A549 (cell line): ENCODE results near the gene ATP5PF. TPM values are rescaled to one million over a fixed set of nuclear protein-coding genes. Genes with fewer than 3 reads are reported as not detected.

Experiments used
- ATAC-seq, 2 experiments: fragments of 200-7000 bp in 1 of 2; fragments of >200 bp in 1 of 2; cut with Nextera tagmentation in 1 of 2; cut with Tn5 transposase in 1 of 2; 3 replicates each; pipeline versions ENCODE4 v1.8.0 to v1.9.1; 2018 to 2020; ENCODE audit warnings: mild to moderate bottlenecking in 1 of 2, moderate library complexity in 1 of 2
- CTCF ChIA-PET: fragments of 300-600 bp; sonication (Branson Sonifier 250); formaldehyde crosslinking; extraction: SDS; loops from one replicate; lab custom pipeline; 2021; ENCODE audit warnings: antibody characterized with exemption, inconsistent platforms; lab: Yijun Ruan, JAX
- POLR2A ChIA-PET: fragments of 350-600 bp; formaldehyde crosslinking; extraction: SDS; loops from one replicate; lab custom pipeline; 2021; ENCODE audit warnings: antibody characterized with exemption, inconsistent platforms; lab: Yijun Ruan, JAX
- DNase-seq, 2 experiments: peaks; one replicate each; pipeline versions ENCODE4 v3.0.0 to v3.0.0-alpha.2; 2011 to 2016; ENCODE audit warnings: low read depth in 1 of 2, low spot score in 1 of 2
- FAIRE-seq: peaks from 2 replicates; lab custom pipeline; 2011; peaks lifted over from hg19 to GRCh38; lab: Jason Lieb, UNC
- H3K27ac ChIP-seq, 2 experiments: fragments of >200 bp; sonication (Bioruptor Twin); formaldehyde crosslinking; 3 replicates each; pipeline ENCODE4 v1.5.1; 2016 to 2017
- H3K4me1 ChIP-seq: fragments of >200 bp; sonication (Bioruptor Twin); formaldehyde crosslinking; 3 replicates; pipeline ENCODE4 v1.6.1; 2016
- H3K4me2 ChIP-seq: fragments of >200 bp; sonication (Bioruptor Twin); formaldehyde crosslinking; 3 replicates; pipeline ENCODE4 v1.6.1; 2016
- H3K4me3 ChIP-seq: fragments of >200 bp; sonication (Bioruptor Twin); formaldehyde crosslinking; 3 replicates; pipeline ENCODE4 v1.5.1; 2016
- H3K9me3 ChIP-seq: fragments of >200 bp; sonication (Bioruptor Twin); formaldehyde crosslinking; 3 replicates; pipeline ENCODE4 v1.6.1; 2016
- ATOH8 ChIP-seq: fragments of 250-450 bp; sonication (Bioruptor Pico); IDR thresholded peaks from 2 replicates; pipeline ENCODE4 v1.5.0; 2020; ENCODE audit warnings: low read depth, mild to moderate bottlenecking, moderate library complexity
- CBX8 ChIP-seq: fragments of 200-600 bp; sonication (generic); IDR thresholded peaks from 2 replicates; pipeline ENCODE4 v1.6.1; 2016
- CEBPB ChIP-seq, 2 experiments: fragments of >200 bp in 1 of 2; sonication (Bioruptor Twin) in 1 of 2; formaldehyde crosslinking in 1 of 2; IDR thresholded peaks; 2 replicates each; pipeline ENCODE4 v1.6.1; 2012 to 2016
- CHD4 ChIP-seq: fragments of 200-600 bp; sonication (generic); IDR thresholded peaks from 2 replicates; pipeline ENCODE4 v1.6.1; 2016; ENCODE audit warnings: antibody characterized with exemption, mild to moderate bottlenecking, borderline replicate concordance
- EHMT2 ChIP-seq: fragments of 200-600 bp; sonication (generic); IDR thresholded peaks from 2 replicates; pipeline ENCODE4 v1.6.1; 2016; ENCODE audit warnings: antibody characterized with exemption, low read depth, mild to moderate bottlenecking, moderate library complexity
- EP300 ChIP-seq, 2 experiments: fragments of >200 bp; sonication (Bioruptor Twin); formaldehyde crosslinking; IDR thresholded peaks; 2 replicates in 1 of 2; 3 replicates in 1 of 2; pipeline ENCODE4 v1.6.1; 2016 to 2017
- FOSL2 ChIP-seq, 2 experiments: fragments of 450-650 bp in 1 of 2; fragments of >200 bp in 1 of 2; sonication (Bioruptor Twin) in 1 of 2; formaldehyde crosslinking; IDR thresholded peaks; 2 replicates each; pipeline versions ENCODE4 v1.5.0 to v1.6.1; 2016 to 2020; ENCODE audit warnings: mild to moderate bottlenecking in 1 of 2, moderate library complexity in 1 of 2
- FOXS1 ChIP-seq: fragments of 250-450 bp; sonication (Bioruptor Pico); IDR thresholded peaks from 2 replicates; pipeline ENCODE4 v1.5.0; 2020; ENCODE audit warnings: mild to moderate bottlenecking, moderate library complexity
- JUN ChIP-seq, 2 experiments: fragments of >200 bp; sonication (Bioruptor Twin); formaldehyde crosslinking; IDR thresholded peaks; 2 replicates in 1 of 2; 3 replicates in 1 of 2; pipeline ENCODE4 v1.6.1; 2016 to 2017
- KDM1A ChIP-seq: fragments of 200-600 bp; sonication (generic); IDR thresholded peaks from 2 replicates; pipeline ENCODE4 v1.6.1; 2016; ENCODE audit warnings: low read depth, mild to moderate bottlenecking
- KDM5A ChIP-seq: fragments of 200-600 bp; sonication (generic); IDR thresholded peaks from 2 replicates; pipeline ENCODE4 v1.6.1; 2016; ENCODE audit warnings: antibody characterized with exemption, mild to moderate bottlenecking
- MAZ ChIP-seq: fragments of 150-350 bp; IDR thresholded peaks from 2 replicates; pipeline ENCODE4 v1.6.1; 2014; ENCODE audit warnings: antibody characterized with exemption, low read depth, low read length, borderline replicate concordance
- NPAS2 ChIP-seq: fragments of 250-450 bp; sonication (Bioruptor Pico); IDR thresholded peaks from 2 replicates; pipeline ENCODE4 v1.8.0; 2022; ENCODE audit warnings: mild to moderate bottlenecking, moderate library complexity, borderline replicate concordance
- POLR2A ChIP-seq: IDR thresholded peaks from 2 replicates; pipeline ENCODE4 v1.6.1; 2012; ENCODE audit warnings: mild to moderate bottlenecking, low read length
- POLR2AphosphoS2 ChIP-seq: conservative IDR thresholded peaks from 2 replicates; pipeline ENCODE4 v1.6.1; 2012; ENCODE audit warnings: low read length, improper control_type of control experiment, inconsistent platforms
- RARB ChIP-seq: fragments of 250-450 bp; sonication (Bioruptor Pico); IDR thresholded peaks from 2 replicates; pipeline ENCODE4 v1.8.0; 2021; ENCODE audit warnings: mild to moderate bottlenecking, moderate library complexity
- RCOR1 ChIP-seq: fragments of 150-350 bp; IDR thresholded peaks from 2 replicates; pipeline ENCODE4 v1.6.1; 2014; ENCODE audit warnings: antibody characterized with exemption, low read length, low read depth
- REST ChIP-seq: fragments of 200-600 bp; sonication (generic); IDR thresholded peaks from 2 replicates; pipeline ENCODE4 v1.6.1; 2016; ENCODE audit warnings: antibody characterized with exemption, mild to moderate bottlenecking, moderate library complexity
- RFX5 ChIP-seq: fragments of 450-650 bp; IDR thresholded peaks from 2 replicates; pipeline ENCODE4 v1.7.1; 2014; ENCODE audit warnings: antibody characterized with exemption, mild to moderate bottlenecking, moderate library complexity
- SMC3 ChIP-seq: fragments of >200 bp; sonication (Bioruptor Twin); formaldehyde crosslinking; IDR thresholded peaks from 3 replicates; pipeline ENCODE4 v1.6.1; 2018; ENCODE audit warnings: inconsistent platforms
- SREBF2 ChIP-seq: fragments of 450-650 bp; IDR thresholded peaks from 2 replicates; pipeline ENCODE4 v1.6.1; 2014; ENCODE audit warnings: mild to moderate bottlenecking, moderate library complexity
- TFCP2L1 ChIP-seq: fragments of 250-450 bp; sonication (Bioruptor Pico); IDR thresholded peaks from 2 replicates; pipeline ENCODE4 v1.5.0; 2021; ENCODE audit warnings: mild to moderate bottlenecking
- TP53 ChIP-seq: fragments of 250-450 bp; sonication (Bioruptor Pico); IDR thresholded peaks from 2 replicates; pipeline ENCODE4 v1.5.0; 2021; ENCODE audit warnings: mild to moderate bottlenecking, moderate library complexity
- ZC3H11A ChIP-seq: fragments of 450-650 bp; IDR thresholded peaks from 2 replicates; pipeline ENCODE4 v1.6.1; 2014; ENCODE audit warnings: antibody characterized with exemption, mild to moderate bottlenecking
- ZFP36 ChIP-seq: fragments of 450-650 bp; IDR thresholded peaks from 2 replicates; pipeline ENCODE4 v1.6.1; 2014; ENCODE audit warnings: borderline replicate concordance; ENCODE audit not compliant: partially characterized antibody
- ZSCAN20 ChIP-seq: fragments of 250-450 bp; sonication (Bioruptor Pico); IDR thresholded peaks from 2 replicates; pipeline ENCODE4 v1.8.0; 2022; ENCODE audit warnings: mild to moderate bottlenecking, moderate library complexity
- WGBS: methylation state at CpG from one replicate; pipeline ENCODE4 v1.1.6; 2017; ENCODE audit errors: missing lambda C conversion rate; 5-methylcytosine and 5-hydroxymethylcytosine counted together
- polyA plus RNA-seq, 4 experiments: library from polyadenylated mRNA; depleted of rRNA in 3 of 4; stranded (reverse); fragments of >200 nt; fragmentation: RNase III in 1 of 4; extraction: RNeasy Plus Mini Kit Qiagen cat#74134 plus additional on column Dnase treatment in 1 of 4; gene quantifications; 2 replicates in 3 of 4; 3 replicates in 1 of 4; pipeline ENCODE4 v1.2.3, GENCODE V29; 2011 to 2017

The ATP5PF gene
- polyA plus RNA-seq, 2 of the 4 experiments (the other 2 are of a cell fraction): 202 to 224 TPM

- CTCF ChIA-PET: interaction anchor here (0.7 kb wide), 1 partner anchor 25 kb away, joined by 3 read pairs; no protein-coding TSS in a partner anchor
- POLR2A ChIA-PET: no interaction called here
- TF ChIP-seq TP53 (no peak), CBX8 (no peak), MAZ (no peak), ZC3H11A (no peak)
- ATAC-seq (no peak), DNase-seq (no peak), FAIRE-seq (no peak)
- H3K4me3 ChIP-seq: no peak overlapping the region
- H3K4me1 ChIP-seq: no peaks in the 10 kb centered on the region
- H3K9me3 ChIP-seq: no peaks in the 10 kb centered on the region
- H3K27ac ChIP-seq: no peak overlapping the region
- WGBS: 41% methylated on average over 4 of the region's 4 CpGs
- no peak overlapping the region for H3K4me2 ChIP-seq
Observed at GRCh38 chr21:25776440-25776839, 41.7 kb upstream of the ATP5PF start.

DNA sequence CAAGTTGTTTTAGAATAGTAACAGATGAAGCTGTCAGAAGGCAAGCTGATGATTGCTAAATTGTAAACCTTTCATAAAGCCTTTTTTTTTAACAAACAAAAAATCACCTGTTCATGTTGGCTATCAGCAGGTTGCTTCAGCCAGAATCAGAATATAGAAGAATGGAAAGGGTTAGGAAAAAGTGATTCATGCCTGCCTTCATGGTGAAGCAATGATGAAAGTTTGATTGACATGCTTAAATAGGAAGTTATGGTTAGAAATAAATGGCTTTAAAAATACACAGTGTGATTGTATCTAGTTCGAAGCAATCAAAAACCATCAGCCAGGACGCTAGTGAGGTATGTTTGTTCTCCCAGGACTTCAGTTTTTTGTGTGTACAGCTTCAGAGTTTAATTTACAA is 38.0 kb upstream of the ATP5PF start:
- Histone ChIP-seq H3K27ac (no peak overlapping the region), H3K4me2 (no peak overlapping the region), H3K9me3 (no peaks in the 10 kb centered on the region), H3K4me3 (no peak overlapping the region), H3K4me1 (no peaks in the 10 kb centered on the region)
- ChIA-PET POLR2A (no interaction called here), CTCF (no interaction called here)
- FAIRE-seq (no peak), ATAC-seq (no peak), DNase-seq (no peak)
- WGBS: 53% methylated on average over 2 of the region's 2 CpGs
- TF ChIP-seq RCOR1 (no peak), RFX5 (no peak), FOSL2 (IDR thresholded peaks at IDR 0.05) (no peak), FOSL2 (CRISPR knock-in tag; IDR thresholded peaks at IDR 0.05) (no peak), CEBPB (IDR thresholded peaks at IDR 0.05) (no peak), FOXS1 (CRISPR knock-in tag) (no peak), POLR2AphosphoS2 (no peak), KDM5A (no peak), KDM1A (no peak), CHD4 (no peak)

- ATAC-seq (no peak), DNase-seq (no peak), FAIRE-seq (no peak)
- ChIA-PET CTCF (no interaction called here), POLR2A (no interaction called here)
- 80% methylated on average over 3 of the region's 3 CpGs for WGBS
- no peak for TF ChIP-seq FOXS1 (CRISPR knock-in tag)
- no peak for TF ChIP-seq ZFP36
- no peak for TF ChIP-seq TFCP2L1
- TF ChIP-seq EHMT2: no peak
- no peak for TF ChIP-seq RCOR1
- TF ChIP-seq SREBF2: no peak
- TF ChIP-seq SMC3: no peak
- TF ChIP-seq KDM1A: no peak
- TF ChIP-seq FOSL2 (IDR thresholded peaks at IDR 0.05): no peak
- TF ChIP-seq FOSL2 (CRISPR knock-in tag; IDR thresholded peaks at IDR 0.05): no peak
- no peak for TF ChIP-seq POLR2A
- TF ChIP-seq ZSCAN20 (CRISPR knock-in tag): no peak
- TF ChIP-seq REST: no peak
- no peak for TF ChIP-seq NPAS2 (CRISPR knock-in tag)
- no peak for TF ChIP-seq JUN (IDR thresholded peaks at IDR 0.05)
- no peak for TF ChIP-seq RARB (CRISPR knock-in tag)
- TF ChIP-seq ATOH8: no peak
- no peak for TF ChIP-seq EP300 (IDR thresholded peaks at IDR 0.05)
- Histone ChIP-seq H3K9me3 (no peaks in the 10 kb centered on the region), H3K4me2 (no peak overlapping the region), H3K27ac (no peak overlapping the region), H3K4me3 (no peak overlapping the region), H3K4me1 (no peaks in the 10 kb centered on the region)
Observed at GRCh38 chr21:25767921-25768320, 33.2 kb upstream of the ATP5PF start.
